ENCODE measurements around the gene POLR2B.

The POLR2B gene

GRCh38 chr4:56972389-56972788, 6.3 kb upstream of the POLR2B start:
- Histone ChIP-seq H3K4me3 (ENCODE audit: insufficient read depth, low read length, poor library complexity, severe bottlenecking) (no peak overlapping the region), H2AFZ (ENCODE audit: low read depth, low read length, severe bottlenecking) (no peak overlapping the region), H3K79me2 (ENCODE audit: insufficient read depth, low read length) (peaks cover 42% of the 10 kb centered on the region), H3K9me3 (ENCODE audit: insufficient read depth, low read length) (no peaks in the 10 kb centered on the region), H3K36me3 (ENCODE audit: low read length) (peaks cover 17% of the 10 kb centered on the region), H3K4me2 (ENCODE audit: low read depth, low read length, poor library complexity, severe bottlenecking) (no peak overlapping the region), H3K27ac (ENCODE audit: low read depth, low read length) (no peak overlapping the region), H3K9ac (ENCODE audit: low read length) (no peak overlapping the region), H3K27me3 (ENCODE audit: low read length) (no peaks in the 10 kb centered on the region), H4K20me1 (ENCODE audit: low read depth, low read length) (no peaks in the 10 kb centered on the region), H3F3A (ENCODE audit: insufficient read depth) (no peaks in the 10 kb centered on the region), H3K9me2 (replicated peaks; ENCODE audit: insufficient read depth, low read length) (no peaks in the 10 kb centered on the region)
- TF ChIP-seq CTCF (IDR thresholded peaks at IDR 0.05; ENCODE audit: insufficient read depth, low read length, poor library complexity, severe bottlenecking), result no peak
- no peak for TF ChIP-seq EZH2phosphoT487 (conservative IDR thresholded peaks at IDR 0.05; ENCODE audit: low read length)

- no peak overlapping the region for H3K4me3 ChIP-seq (ENCODE audit: insufficient read depth, low read length, poor library complexity, severe bottlenecking)
- peaks cover 42% of the 10 kb centered on the region for H3K79me2 ChIP-seq (ENCODE audit: insufficient read depth, low read length)
- no peaks in the 10 kb centered on the region for H4K20me1 ChIP-seq (ENCODE audit: low read depth, low read length)
- H3K27me3 ChIP-seq (ENCODE audit: low read length), result no peaks in the 10 kb centered on the region
- H3F3A ChIP-seq (ENCODE audit: insufficient read depth), result no peaks in the 10 kb centered on the region; the same call in 1 of the 2 replicates
- peaks cover 17% of the 10 kb centered on the region for H3K36me3 ChIP-seq (ENCODE audit: low read length)
- no peaks in the 10 kb centered on the region for H3K9me3 ChIP-seq (ENCODE audit: insufficient read depth, low read length)
- H3K9me2 ChIP-seq (replicated peaks; ENCODE audit: insufficient read depth, low read length), result no peaks in the 10 kb centered on the region
- H3K27ac ChIP-seq (ENCODE audit: low read depth, low read length), result no peak overlapping the region
- H3K4me2 ChIP-seq (ENCODE audit: low read depth, low read length, poor library complexity, severe bottlenecking), result no peak overlapping the region
- no peak overlapping the region for H2AFZ ChIP-seq (ENCODE audit: low read depth, low read length, severe bottlenecking)
- TF ChIP-seq EZH2phosphoT487 (conservative IDR thresholded peaks at IDR 0.05; ENCODE audit: low read length), result no peak
- no peak for TF ChIP-seq CTCF (IDR thresholded peaks at IDR 0.05; ENCODE audit: insufficient read depth, low read length, poor library complexity, severe bottlenecking)
- no peak overlapping the region for H3K9ac ChIP-seq (ENCODE audit: low read length)
Observed at GRCh38 chr4:56972809-56973208, 5.9 kb upstream of the POLR2B start.

GRCh38 chr4:56973336-56973735, 5.4 kb upstream of the POLR2B start:
- no peak for TF ChIP-seq EZH2phosphoT487 (conservative IDR thresholded peaks at IDR 0.05; ENCODE audit: low read length)
- no peak for TF ChIP-seq CTCF (IDR thresholded peaks at IDR 0.05; ENCODE audit: insufficient read depth, low read length, poor library complexity, severe bottlenecking)
- Histone ChIP-seq H2AFZ (ENCODE audit: low read depth, low read length, severe bottlenecking) (no peak overlapping the region), H3K4me3 (ENCODE audit: insufficient read depth, low read length, poor library complexity, severe bottlenecking) (no peak overlapping the region), H3K27me3 (ENCODE audit: low read length) (no peaks in the 10 kb centered on the region), H3F3A (ENCODE audit: insufficient read depth) (no peaks in the 10 kb centered on the region; the same call in 1 of the 2 replicates), H3K9ac (ENCODE audit: low read length) (no peak overlapping the region), H3K9me2 (replicated peaks; ENCODE audit: insufficient read depth, low read length) (no peaks in the 10 kb centered on the region), H3K4me2 (ENCODE audit: low read depth, low read length, poor library complexity, severe bottlenecking) (no peak overlapping the region), H3K9me3 (ENCODE audit: insufficient read depth, low read length) (no peaks in the 10 kb centered on the region), H3K79me2 (ENCODE audit: insufficient read depth, low read length) (peaks cover 42% of the 10 kb centered on the region), H3K27ac (ENCODE audit: low read depth, low read length) (no peak overlapping the region), H4K20me1 (ENCODE audit: low read depth, low read length) (no peaks in the 10 kb centered on the region), H3K36me3 (ENCODE audit: low read length) (peaks cover 17% of the 10 kb centered on the region)
